ENCODE results near the gene FKRP.

The FKRP gene

DNA sequence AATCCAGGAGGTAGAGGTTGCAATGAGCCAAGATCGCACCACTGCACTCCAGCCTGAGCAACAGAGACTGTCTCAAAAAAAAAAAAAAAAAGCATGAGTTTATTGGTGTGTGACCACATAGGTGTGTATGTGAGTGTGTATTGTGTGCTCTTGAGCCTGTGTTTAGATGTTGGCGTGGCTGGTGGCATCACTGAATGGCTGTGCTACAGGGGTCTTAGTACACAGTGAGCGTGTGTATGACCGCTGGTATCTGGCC lies 40.1 kb downstream of the FKRP start:
- Histone ChIP-seq H3K4me2 (ENCODE audit: low read depth, low read length) (peak overlapping the region; percentile 87), H3K27ac (ENCODE audit: low read length) (peak overlapping the region; percentile 89), H3F3A (ENCODE audit: insufficient read depth, low read length) (peaks cover 36% of the 10 kb centered on the region), H3K27me3 (replicated peaks; ENCODE audit: insufficient read depth, low read length) (no peaks in the 10 kb centered on the region), H3K79me2 (ENCODE audit: low read length) (peaks cover 74% of the 10 kb centered on the region), H3K36me3 (replicated peaks; ENCODE audit: insufficient read depth, low read length) (peaks cover 20% of the 10 kb centered on the region; the same call in 1 of the 2 replicates), H3K9me2 (replicated peaks; ENCODE audit: insufficient read depth, low read length) (no peaks in the 10 kb centered on the region), H3K4me1 (ENCODE audit: low read length) (peaks cover 11% of the 10 kb centered on the region; the same call in 1 of the 2 replicates), H3K4me3 (ENCODE audit: low read length) (peak overlapping the region; percentile 95), H4K20me1 (ENCODE audit: insufficient read depth, low read length) (peaks cover 17% of the 10 kb centered on the region), H3K9ac (ENCODE audit: low read length) (peak overlapping the region; percentile 97), H2AFZ (ENCODE audit: low read length) (no peak overlapping the region), H3K9me3 (replicated peaks; ENCODE audit: insufficient read depth, low read length) (no peaks in the 10 kb centered on the region)
- no peak for DNase-seq
- TF ChIP-seq, protein P1, sequence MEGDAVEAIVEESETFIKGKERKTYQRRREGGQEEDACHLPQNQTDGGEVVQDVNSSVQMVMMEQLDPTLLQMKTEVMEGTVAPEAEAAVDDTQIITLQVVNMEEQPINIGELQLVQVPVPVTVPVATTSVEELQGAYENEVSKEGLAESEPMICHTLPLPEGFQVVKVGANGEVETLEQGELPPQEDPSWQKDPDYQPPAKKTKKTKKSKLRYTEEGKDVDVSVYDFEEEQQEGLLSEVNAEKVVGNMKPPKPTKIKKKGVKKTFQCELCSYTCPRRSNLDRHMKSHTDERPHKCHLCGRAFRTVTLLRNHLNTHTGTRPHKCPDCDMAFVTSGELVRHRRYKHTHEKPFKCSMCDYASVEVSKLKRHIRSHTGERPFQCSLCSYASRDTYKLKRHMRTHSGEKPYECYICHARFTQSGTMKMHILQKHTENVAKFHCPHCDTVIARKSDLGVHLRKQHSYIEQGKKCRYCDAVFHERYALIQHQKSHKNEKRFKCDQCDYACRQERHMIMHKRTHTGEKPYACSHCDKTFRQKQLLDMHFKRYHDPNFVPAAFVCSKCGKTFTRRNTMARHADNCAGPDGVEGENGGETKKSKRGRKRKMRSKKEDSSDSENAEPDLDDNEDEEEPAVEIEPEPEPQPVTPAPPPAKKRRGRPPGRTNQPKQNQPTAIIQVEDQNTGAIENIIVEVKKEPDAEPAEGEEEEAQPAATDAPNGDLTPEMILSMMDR (IDR thresholded peaks at IDR 0.05; ENCODE audit: low read length) = no peak
- TF ChIP-seq EZH2 (optimal IDR thresholded peaks at IDR 0.05; ENCODE audit: low read depth, low read length) = no peak
- TF ChIP-seq EZH2phosphoT487 (IDR thresholded peaks at IDR 0.05; ENCODE audit: low read length) = no peak

DNA sequence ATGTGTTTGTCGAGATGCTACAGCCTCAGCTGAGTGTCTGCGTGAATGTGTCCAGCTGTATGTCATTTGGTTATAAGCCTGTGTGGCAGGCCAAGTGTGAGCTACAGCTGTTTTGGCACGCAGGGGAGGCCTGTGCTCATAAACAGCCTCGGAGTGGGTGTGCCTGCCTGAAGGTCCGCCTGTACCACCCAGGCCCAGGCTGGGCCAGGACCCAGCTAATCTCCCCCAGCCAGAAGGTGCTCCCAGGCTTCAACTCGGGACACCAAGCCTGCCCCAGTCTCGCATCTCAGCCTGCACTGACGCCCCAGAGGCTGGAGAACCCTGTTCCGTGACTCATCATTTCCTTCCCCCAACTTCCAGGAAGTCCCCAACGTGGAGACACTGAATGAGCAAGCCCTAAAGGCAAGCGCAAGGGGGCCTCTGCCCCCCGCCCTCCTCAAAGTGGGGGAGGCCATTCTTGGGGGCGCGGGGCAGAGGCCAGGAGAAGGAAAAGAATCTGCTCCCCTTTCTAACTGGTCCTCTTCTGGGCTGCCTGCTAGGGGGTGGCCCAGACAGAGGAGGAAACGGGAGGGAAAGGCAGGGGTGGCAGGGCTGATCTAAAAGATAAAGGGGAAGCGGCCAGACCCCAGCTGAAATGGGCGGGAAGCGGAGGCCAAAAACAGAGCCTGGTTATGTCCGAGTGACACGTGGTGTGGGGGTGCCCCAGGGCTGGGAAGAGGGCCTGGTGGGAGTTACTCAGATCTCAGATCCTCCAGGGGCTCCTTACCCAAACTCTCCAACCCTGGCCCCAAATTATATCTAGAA lies 40.6 kb downstream of the FKRP start:
- Histone ChIP-seq H3K27me3 (replicated peaks; ENCODE audit: insufficient read depth, low read length) (no peaks in the 10 kb centered on the region), H3K79me2 (ENCODE audit: low read length) (peaks cover 70% of the 10 kb centered on the region), H3K9me3 (replicated peaks; ENCODE audit: insufficient read depth, low read length) (no peaks in the 10 kb centered on the region), H3K27ac (ENCODE audit: low read length) (peak overlapping the region; percentile 89), H3K4me3 (ENCODE audit: low read length) (peak overlapping the region; percentile 95), H3K4me2 (ENCODE audit: low read depth, low read length) (peak overlapping the region; percentile 87), H3K36me3 (replicated peaks; ENCODE audit: insufficient read depth, low read length) (peaks cover 20% of the 10 kb centered on the region; the same call in 1 of the 2 replicates), H2AFZ (ENCODE audit: low read length) (no peak overlapping the region), H3K9ac (ENCODE audit: low read length) (peak overlapping the region; percentile 97), H3K4me1 (ENCODE audit: low read length) (peaks cover 11% of the 10 kb centered on the region; the same call in 1 of the 2 replicates), H3K9me2 (replicated peaks; ENCODE audit: insufficient read depth, low read length) (no peaks in the 10 kb centered on the region), H4K20me1 (ENCODE audit: insufficient read depth, low read length) (peaks cover 17% of the 10 kb centered on the region), H3F3A (ENCODE audit: insufficient read depth, low read length) (peaks cover 36% of the 10 kb centered on the region)
- DNase-seq = peak; percentile 81
- TF ChIP-seq, protein P1 (IDR thresholded peaks at IDR 0.05; ENCODE audit: low read length) = 0 out of 2 replicates have a peak, but pooled peaks have one; percentile 6
- no peak for TF ChIP-seq EZH2 (optimal IDR thresholded peaks at IDR 0.05; ENCODE audit: low read depth, low read length)

DNA sequence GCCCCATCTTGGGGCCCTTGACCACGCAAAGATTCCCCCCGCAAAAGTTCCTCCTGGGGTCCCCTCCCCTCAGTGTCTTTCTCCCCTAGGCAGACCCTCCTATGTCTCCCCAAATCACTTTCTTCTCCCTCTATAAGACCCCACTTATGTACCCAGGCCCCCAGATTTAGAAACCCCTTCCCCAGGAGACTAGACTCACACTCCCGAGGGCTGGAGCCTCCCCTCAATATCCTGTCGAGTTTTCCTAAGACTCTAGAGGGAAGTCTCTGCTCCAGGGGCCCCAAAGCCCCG lies 41.1 kb downstream of the FKRP start:
- no peaks in the 10 kb centered on the region for H3K9me3 ChIP-seq (replicated peaks; ENCODE audit: insufficient read depth, low read length)
- peaks cover 36% of the 10 kb centered on the region for H3F3A ChIP-seq (ENCODE audit: insufficient read depth, low read length)
- peak overlapping the region; percentile 89 for H3K27ac ChIP-seq (ENCODE audit: low read length)
- H3K79me2 ChIP-seq (ENCODE audit: low read length) = peaks cover 64% of the 10 kb centered on the region
- H3K4me2 ChIP-seq (ENCODE audit: low read depth, low read length) = peak overlapping the region; percentile 87; the same call in 1 of the 2 replicates
- peak overlapping the region; percentile 95 for H3K4me3 ChIP-seq (ENCODE audit: low read length)
- H3K9ac ChIP-seq (ENCODE audit: low read length) = peak overlapping the region; percentile 97
- DNase-seq = no peak
- no peak overlapping the region for H2AFZ ChIP-seq (ENCODE audit: low read length)
- no peaks in the 10 kb centered on the region for H3K27me3 ChIP-seq (replicated peaks; ENCODE audit: insufficient read depth, low read length)
- H3K9me2 ChIP-seq (replicated peaks; ENCODE audit: insufficient read depth, low read length) = no peaks in the 10 kb centered on the region
- no peak for TF ChIP-seq EZH2 (optimal IDR thresholded peaks at IDR 0.05; ENCODE audit: low read depth, low read length)
- no peak for TF ChIP-seq EZH2phosphoT487 (IDR thresholded peaks at IDR 0.05; ENCODE audit: low read length)
- TF ChIP-seq, protein P1 (IDR thresholded peaks at IDR 0.05; ENCODE audit: low read length) = no peak
- peaks cover 14% of the 10 kb centered on the region for H4K20me1 ChIP-seq (ENCODE audit: insufficient read depth, low read length)
- H3K36me3 ChIP-seq (replicated peaks; ENCODE audit: insufficient read depth, low read length) = peaks cover 20% of the 10 kb centered on the region; the same call in 1 of the 2 replicates
- H3K4me1 ChIP-seq (ENCODE audit: low read length) = peaks cover 11% of the 10 kb centered on the region; the same call in 1 of the 2 replicates

Data from MM.1S (cell line).